ENCODE measurements around the gene SPNS1. TPM values are rescaled to one million over a fixed set of nuclear protein-coding genes. Genes with fewer than 3 reads are reported as not detected.

The SPNS1 gene
- total and polyA plus RNA-seq, 2 of the 8 experiments (the other 6 are each of a cell fraction or from before 2014, with no cell fraction given) = 48.8 to 66.9 TPM

DNA sequence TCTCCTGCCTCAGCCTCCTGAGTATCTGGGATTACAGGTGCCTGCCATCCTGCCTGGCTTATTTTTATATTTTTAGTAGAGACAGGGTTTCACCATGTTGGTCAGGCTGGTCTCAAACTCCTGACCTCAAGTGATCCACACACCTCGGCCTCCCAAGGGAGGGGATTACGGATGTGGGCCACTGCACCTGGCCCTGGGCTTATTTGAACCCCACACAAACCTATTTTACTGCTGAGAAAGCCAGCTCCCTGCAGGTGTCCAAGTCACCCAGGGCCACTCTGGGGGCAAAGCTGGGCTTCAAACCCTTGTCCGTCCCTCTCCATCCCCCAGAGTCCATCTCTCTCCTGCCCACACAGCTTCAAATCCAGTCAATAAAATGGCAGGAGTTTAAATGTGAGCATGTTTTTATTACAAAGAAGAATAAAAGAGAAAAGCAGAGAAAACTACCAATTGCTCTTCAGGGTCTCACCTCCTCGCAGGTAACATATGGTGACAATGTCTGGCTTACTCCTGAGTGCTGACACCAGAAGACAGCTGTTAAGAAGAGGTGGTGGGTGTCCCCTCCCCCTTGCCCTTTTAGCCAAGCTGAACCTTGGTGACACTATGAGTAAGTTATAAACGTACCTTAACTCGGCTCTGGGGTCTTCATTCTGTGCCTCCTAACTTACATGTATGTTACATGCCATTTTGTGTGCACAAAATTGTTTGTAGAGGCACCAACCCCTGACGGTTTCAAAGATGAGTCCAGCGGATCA, 55.7 kb downstream of the SPNS1 start:
- FAIRE-seq = no peak
- CTCF ChIA-PET (ENCODE audit: partially characterized antibody) = interaction anchor here (0.6 to 1.2 kb wide), 2 partner anchors 11 to 56 kb away, joined by 3 read pairs; no protein-coding TSS in a partner anchor

More for the DNA sequence above, 55.7 kb downstream of the SPNS1 start:
- no peaks in the 10 kb centered on the region for H3K36me3 ChIP-seq (ENCODE audit: control insufficient read depth in 2 of 4, insufficient read depth in 4 of 4, low read length in 3 of 4)
- H3K27ac ChIP-seq (ENCODE audit: low read depth, low read length) = no peak overlapping the region
- no peak overlapping the region for H3K9ac ChIP-seq (replicated peaks in 1 of 4; ENCODE audit: extremely low read depth in 1 of 4, low read depth in 3 of 4, low read length in 3 of 4)
- no peak overlapping the region for H3K14ac ChIP-seq (ENCODE audit: insufficient read length)
- H3K4me2 ChIP-seq (ENCODE audit: insufficient read depth in 1 of 2, low read depth in 2 of 2, low read length in 2 of 2) = no peak overlapping the region
- POLR2A ChIA-PET (ENCODE audit: partially characterized antibody) = interaction anchor here (1.2 to 2.5 kb wide), 2 partner anchors 13 to 56 kb away, joined by 3 to 6 read pairs; partner anchors contain the start of gene SPNS1
- no peaks in the 10 kb centered on the region for H4K20me1 ChIP-seq (replicated peaks in 1 of 2; ENCODE audit: control insufficient read depth in 1 of 2, insufficient read depth in 2 of 2, low read length in 2 of 2)
- H4K8ac ChIP-seq (ENCODE audit: extremely low read depth, insufficient read depth, low read length) = no peak overlapping the region
- no peak overlapping the region for H3K4me3 ChIP-seq (ENCODE audit: extremely low read depth in 1 of 4, insufficient read depth in 2 of 4, low read depth in 3 of 4, low read length in 4 of 4)
- H3K56ac ChIP-seq (replicated peaks; ENCODE audit: insufficient read length, low read depth, low read length) = no peak overlapping the region
- no peak overlapping the region for H2AFZ ChIP-seq (ENCODE audit: low read length)
- DNase-seq (ENCODE audit: low read depth in 1 of 2, low spot score in 2 of 2) = no peak
- H3K23me2 ChIP-seq (ENCODE audit: low read depth, low read length) = peaks cover 2% of the 10 kb centered on the region; the same call in 1 of the 2 replicates
- no peak overlapping the region for H4K5ac ChIP-seq (ENCODE audit: insufficient read length, low read depth, low read length)
- H3K79me2 ChIP-seq (ENCODE audit: control insufficient read depth in 1 of 2, insufficient read depth in 2 of 2, low read length in 2 of 2) = no peaks in the 10 kb centered on the region
- no peak overlapping the region for H2BK12ac ChIP-seq (ENCODE audit: low read depth, low read length)
- 85% methylated on average over 8 of the region's 8 CpGs; no CpG with 5 or more reads in 1 of the 2 experiments for WGBS, 2 experiments (ENCODE audit: extremely low coverage in 1 of 2, insufficient coverage in 1 of 2, insufficient read length in 1 of 2, insufficient replicate concordance in 2 of 2, low coverage in 1 of 2, low lambda C conversion rate in 2 of 2, missing lambda C conversion rate in 1 of 2)
- no peak overlapping the region for H2BK5ac ChIP-seq (ENCODE audit: low read depth, low read length)
- H3K23ac ChIP-seq (ENCODE audit: insufficient read length) = no peak overlapping the region
- H2BK15ac ChIP-seq (ENCODE audit: low read length) = no peak overlapping the region
- no peak overlapping the region for H3K4ac ChIP-seq (replicated peaks; ENCODE audit: insufficient read length, low read depth, low read length)
- H2BK120ac ChIP-seq (replicated peaks; ENCODE audit: low read depth, low read length) = no peak overlapping the region
- no peak overlapping the region for H3K18ac ChIP-seq (ENCODE audit: extremely low read depth, low read length)
- H2BK20ac ChIP-seq (ENCODE audit: low read length) = no peak overlapping the region
- 0 out of 2 replicates have a peak overlapping the region, but pooled peaks have one; percentile 28 for H2AK5ac ChIP-seq (ENCODE audit: low read depth, low read length)
- TF ChIP-seq, protein P1, sequence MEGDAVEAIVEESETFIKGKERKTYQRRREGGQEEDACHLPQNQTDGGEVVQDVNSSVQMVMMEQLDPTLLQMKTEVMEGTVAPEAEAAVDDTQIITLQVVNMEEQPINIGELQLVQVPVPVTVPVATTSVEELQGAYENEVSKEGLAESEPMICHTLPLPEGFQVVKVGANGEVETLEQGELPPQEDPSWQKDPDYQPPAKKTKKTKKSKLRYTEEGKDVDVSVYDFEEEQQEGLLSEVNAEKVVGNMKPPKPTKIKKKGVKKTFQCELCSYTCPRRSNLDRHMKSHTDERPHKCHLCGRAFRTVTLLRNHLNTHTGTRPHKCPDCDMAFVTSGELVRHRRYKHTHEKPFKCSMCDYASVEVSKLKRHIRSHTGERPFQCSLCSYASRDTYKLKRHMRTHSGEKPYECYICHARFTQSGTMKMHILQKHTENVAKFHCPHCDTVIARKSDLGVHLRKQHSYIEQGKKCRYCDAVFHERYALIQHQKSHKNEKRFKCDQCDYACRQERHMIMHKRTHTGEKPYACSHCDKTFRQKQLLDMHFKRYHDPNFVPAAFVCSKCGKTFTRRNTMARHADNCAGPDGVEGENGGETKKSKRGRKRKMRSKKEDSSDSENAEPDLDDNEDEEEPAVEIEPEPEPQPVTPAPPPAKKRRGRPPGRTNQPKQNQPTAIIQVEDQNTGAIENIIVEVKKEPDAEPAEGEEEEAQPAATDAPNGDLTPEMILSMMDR (IDR thresholded peaks at IDR 0.05; ENCODE audit: control extremely low read depth in 1 of 3, insufficient read depth in 1 of 3, low read depth in 1 of 3, low read length in 3 of 3) = no peak
- no peak for TF ChIP-seq RFX5 (IDR thresholded peaks at IDR 0.05; ENCODE audit: borderline replicate concordance, low read depth, low read length)
- TF ChIP-seq EZH2 (IDR thresholded peaks at IDR 0.05; ENCODE audit: low read depth, low read length, severe bottlenecking) = no peak
- no peak for TF ChIP-seq SIRT6 (IDR thresholded peaks at IDR 0.05; ENCODE audit: low read length)
- TF ChIP-seq HDAC2 (IDR thresholded peaks at IDR 0.05; ENCODE audit: borderline replicate concordance in 1 of 2, low read depth in 2 of 2, low read length in 2 of 2) = no peak
- no peak for TF ChIP-seq ZNF274 (IDR thresholded peaks at IDR 0.05; ENCODE audit: borderline replicate concordance, extremely low read depth, low read length)
- H3K4me1 ChIP-seq (replicated peaks in 1 of 4; ENCODE audit: control insufficient read depth in 3 of 4, insufficient read depth in 4 of 4, low read length in 3 of 4) = peaks cover 0 to 10% (median 5%) of the 10 kb centered on the region in 4 experiments; a peak in 6 of 7 replicates
- H3K79me1 ChIP-seq (ENCODE audit: low read depth, low read length) = no peaks in the 10 kb centered on the region
- no peaks in the 10 kb centered on the region for H3K27me3 ChIP-seq (replicated peaks in 1 of 4; ENCODE audit: control insufficient read depth in 3 of 4, extremely low read depth in 1 of 4, insufficient read depth in 3 of 4, low read length in 3 of 4)
- no peaks in the 10 kb centered on the region for H3K9me3 ChIP-seq (ENCODE audit: insufficient read depth in 2 of 2, low read depth in 1 of 2, low read length in 1 of 2)
- H4K91ac ChIP-seq (replicated peaks; ENCODE audit: insufficient read length, low read length) = no peak overlapping the region

Data from H1 (cell line).